HepG2 (cell line): ENCODE results near the gene GLCE. TPM values are rescaled to one million over a fixed set of nuclear protein-coding genes. Genes with fewer than 3 reads are reported as not detected.

ENCODE experiments used
- ATAC-seq: fragments of 200-7000 bp; cut with Tn5 transposase; 3 replicates; pipeline ENCODE4 v1.9.1; 2020; ENCODE audit warnings: mild to moderate bottlenecking, moderate library complexity
- BruUV-seq: library from RNA; stranded (reverse); fragments of 400-500 nt; replicated peaks from 2 replicates; lab custom pipeline; 2021; lab: Mats Ljungman, UMichigan
- CTCF ChIA-PET: fragments of 300-600 bp; formaldehyde crosslinking; extraction: SDS; loops from one replicate; lab custom pipeline; 2021; ENCODE audit warnings: low total read pairs, inconsistent platforms, low intra/inter-chr PET ratio; lab: Yijun Ruan, JAX
- POLR2A ChIA-PET: fragments of 350-600 bp; sonication (Branson Sonifier 250); formaldehyde crosslinking; loops from one replicate; lab custom pipeline; 2020; ENCODE audit warnings: antibody characterized with exemption, inconsistent platforms; lab: Yijun Ruan, JAX
- DNase-seq: peaks from one replicate; pipeline ENCODE4 v3.0.0-alpha.2; 2015; ENCODE audit warnings: low spot score
- FAIRE-seq: peaks from 3 replicates; lab custom pipeline; 2011; peaks lifted over from hg19 to GRCh38; lab: Jason Lieb, UNC
- H2AFZ ChIP-seq: one replicate; pipeline ENCODE4 v1.6.1; 2011; ENCODE audit warnings: low read length, inconsistent platforms
- H3K27ac ChIP-seq: fragments of 300-600 bp; 3 replicates; pipeline ENCODE4 v1.8.0; 2011; ENCODE audit warnings: mixed run types, mild to moderate bottlenecking, mixed read lengths, low read length, inconsistent platforms; ENCODE audit not compliant: insufficient read depth; ENCODE audit errors: extremely low read length
- H3K27me3 ChIP-seq, 2 experiments: fragments of 200-600 bp in 1 of 2; 2 replicates in 1 of 2; 3 replicates in 1 of 2; pipeline versions ENCODE4 v1.6.0 to v1.8.0; 2011; ENCODE audit warnings: low read length in 2 of 2, mild to moderate bottlenecking in 2 of 2, moderate library complexity in 2 of 2, inconsistent platforms in 1 of 2; ENCODE audit not compliant: insufficient read depth in 2 of 2, control insufficient read depth in 1 of 2
- H3K36me3 ChIP-seq, 2 experiments: fragments of 200-600 bp in 1 of 2; replicated peaks in 1 of 2; 2 replicates in 1 of 2; 3 replicates in 1 of 2; pipeline versions ENCODE4 v1.5.1 to v1.8.0; 2011; ENCODE audit warnings: low read length in 2 of 2, inconsistent platforms in 1 of 2; ENCODE audit not compliant: insufficient read depth in 2 of 2, control insufficient read depth in 1 of 2
- H3K4me1 ChIP-seq: 2 replicates; pipeline ENCODE4 v1.5.1; 2012; ENCODE audit warnings: low read length, inconsistent platforms; ENCODE audit not compliant: insufficient read depth
- H3K4me2 ChIP-seq: 2 replicates; pipeline ENCODE4 v1.6.0; 2011; ENCODE audit warnings: low read depth, low read length, inconsistent platforms
- H3K4me3 ChIP-seq, 3 experiments: fragments of 200-600 bp in 1 of 3; sonication (generic), shearing (Covaris generic) in 1 of 3; replicated peaks in 1 of 3; 2 replicates each; pipeline ENCODE4 v1.5.1; 2011 to 2016; ENCODE audit warnings: low read length in 3 of 3, inconsistent platforms in 2 of 3, low read depth in 2 of 3, mild to moderate bottlenecking in 2 of 3, control low read depth in 1 of 3, mixed read lengths in 1 of 3; ENCODE audit not compliant: insufficient read depth in 1 of 3
- H3K79me2 ChIP-seq: one replicate; pipeline ENCODE4 v1.6.1; 2011; ENCODE audit warnings: low read length, inconsistent platforms; ENCODE audit not compliant: insufficient read depth
- H3K9ac ChIP-seq: 2 replicates; pipeline ENCODE4 v1.6.0; 2011; ENCODE audit warnings: mild to moderate bottlenecking, low read depth, low read length, inconsistent platforms; ENCODE audit not compliant: insufficient read depth
- H3K9me3 ChIP-seq: 2 replicates; pipeline ENCODE4 v1.5.1; 2012; ENCODE audit warnings: mild to moderate bottlenecking, low read length
- H4K20me1 ChIP-seq: 2 replicates; pipeline ENCODE4 v1.6.0; 2011; ENCODE audit warnings: inconsistent platforms, mild to moderate bottlenecking, low read length, moderate library complexity; ENCODE audit not compliant: insufficient read depth
- JUN ChIP-seq: sonication (generic); formaldehyde crosslinking; IDR thresholded peaks from 2 replicates; pipeline ENCODE4 v1.4.0; 2020; ENCODE audit warnings: mild to moderate bottlenecking, missing genetic modification reagents
- MXD4 ChIP-seq: IDR thresholded peaks from 2 replicates; pipeline ENCODE4 v1.6.1; 2016; ENCODE audit warnings: mild to moderate bottlenecking, missing biosample characterization, missing genetic modification reagents
- NAIF1 ChIP-seq: sonication (generic); formaldehyde crosslinking; IDR thresholded peaks from 2 replicates; pipeline ENCODE4 v1.5.0; 2020; ENCODE audit warnings: mild to moderate bottlenecking, missing genetic modification reagents, borderline replicate concordance
- SMYD3 ChIP-seq: sonication (generic); formaldehyde crosslinking; IDR thresholded peaks from 2 replicates; pipeline ENCODE4 v1.8.1; 2023; ENCODE audit warnings: mild to moderate bottlenecking, missing genetic modification reagents
- TMF1 ChIP-seq: sonication (generic); formaldehyde crosslinking; IDR thresholded peaks from 2 replicates; pipeline ENCODE4 v1.8.1; 2022; ENCODE audit warnings: low read depth, missing genetic modification reagents
- ZFP1 ChIP-seq: IDR thresholded peaks from 2 replicates; pipeline ENCODE4 v1.6.1; 2016
- ZFP82 ChIP-seq: sonication (generic); formaldehyde crosslinking; IDR thresholded peaks from 2 replicates; pipeline ENCODE4 v1.5.1; 2020; ENCODE audit warnings: mild to moderate bottlenecking, missing genetic modification reagents, borderline replicate concordance
- ZNF24 ChIP-seq: fragments of 450-650 bp; IDR thresholded peaks from 2 replicates; pipeline ENCODE4 v1.6.1; 2017; ENCODE audit warnings: antibody characterized with exemption, mild to moderate bottlenecking
- ZNF547 ChIP-seq: sonication (generic); formaldehyde crosslinking; IDR thresholded peaks from 2 replicates; pipeline ENCODE4 v1.5.1; 2020; ENCODE audit warnings: mild to moderate bottlenecking, missing genetic modification reagents
- WGBS: methylation state at CpG from one replicate; pipeline ENCODE4 v1.1.6; 2017; ENCODE audit warnings: low lambda C conversion rate; 5-methylcytosine and 5-hydroxymethylcytosine counted together
- in situ Hi-C: cut with HindIII; loops from 2 replicates; pipeline ENCODE4 v1.10.0; 2017; ENCODE audit warnings: low pct_unique_long_range_greater_than_20kb; ENCODE audit not compliant: extremely low pct_ligation_motif_present
- intact Hi-C: fragments of 100-400 bp; cut with micrococcal nuclease; formaldehyde crosslinking; loops from one replicate; pipeline ENCODE4 v1.10.0; 2022; ENCODE audit not compliant: unreplicated experiment
- polyA plus RNA-seq, 8 experiments: library from polyadenylated mRNA; depleted of rRNA in 3 of 8; stranded (reverse) in 7 of 8; unstranded in 1 of 8; fragments of >200 nt; fragmentation: Illumina TruSeq in 4 of 8; extraction: Trizol in 4 of 8; gene quantifications; 2 replicates each; pipeline versions ENCODE4 v1.2.1 to v1.2.3, GENCODE V29; 2011 to 2016; ENCODE audit warnings: low read depth in 4 of 8, missing spikeins in 1 of 8, mixed read lengths in 1 of 8; ENCODE audit not compliant: insufficient read depth in 1 of 8
- total RNA-seq, 5 experiments: library from RNA; depleted of rRNA; stranded (reverse); fragments of >200 nt; fragmentation: Illumina TruSeq; extraction: Trizol; gene quantifications; 2 replicates each; pipeline ENCODE4 v1.2.3, GENCODE V29; 2016; ENCODE audit warnings: low read depth in 1 of 5
- TF ChIP-seq, protein P1 (sequence below): sonication (generic); formaldehyde crosslinking; IDR thresholded peaks from 2 replicates; pipeline ENCODE4 v1.5.0; 2020; ENCODE audit warnings: missing genetic modification reagents, mild to moderate bottlenecking, borderline replicate concordance
- TF ChIP-seq, protein P2 (sequence below): sonication (generic); formaldehyde crosslinking; IDR thresholded peaks from 2 replicates; pipeline ENCODE4 v1.4.0; 2020; ENCODE audit warnings: missing genetic modification reagents, mild to moderate bottlenecking, borderline replicate concordance

The GLCE gene
- total and polyA plus RNA-seq, 2 of the 13 experiments (the other 11 are each of a cell fraction or from before 2014, with no cell fraction given), result 12.9 to 23.4 TPM

DNA sequence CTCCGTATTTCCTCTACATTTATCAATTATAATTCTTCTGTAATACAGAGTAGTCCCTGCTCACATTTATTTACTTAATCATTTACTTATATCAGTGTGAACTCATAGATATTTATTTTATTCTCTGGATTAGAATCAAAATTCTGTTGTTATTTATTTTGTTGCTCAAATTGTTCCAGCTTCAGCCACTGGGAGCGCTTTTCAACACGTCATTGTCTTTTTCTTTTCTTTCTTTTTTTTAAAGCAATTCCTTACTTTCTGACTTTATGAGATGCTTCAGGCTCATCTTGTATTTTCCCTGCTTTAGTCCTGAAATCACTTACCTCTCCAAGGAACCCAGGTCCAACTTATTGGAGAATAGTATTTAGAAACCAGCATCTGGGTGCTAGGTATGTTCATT is 53.4 kb downstream of the GLCE start:
- Histone ChIP-seq H3K27ac (no peak overlapping the region), H3K27me3 (no peaks in the 10 kb centered on the region), H4K20me1 (no peaks in the 10 kb centered on the region), H3K9me3 (no peaks in the 10 kb centered on the region), H3K4me1 (no peaks in the 10 kb centered on the region), H3K4me3 (no peak overlapping the region), H3K9ac (no peak overlapping the region), H3K36me3 (no peaks in the 10 kb centered on the region), H2AFZ (no peak overlapping the region), H3K79me2 (no peaks in the 10 kb centered on the region), H3K4me2 (no peak overlapping the region)
- DNase-seq (no peak), FAIRE-seq (no peak), ATAC-seq (no peak)
- BruUV-seq, result no TSS peak
- 94% methylated on average over 3 of the region's 3 CpGs for WGBS
- ChIA-PET CTCF (no interaction called here), POLR2A (no interaction called here)
- intact Hi-C loops (no loop called here), in situ Hi-C loops (no loop called here)
- no peak for TF ChIP-seq ZFP1 (CRISPR knock-in tag)
- TF ChIP-seq, protein P1, sequence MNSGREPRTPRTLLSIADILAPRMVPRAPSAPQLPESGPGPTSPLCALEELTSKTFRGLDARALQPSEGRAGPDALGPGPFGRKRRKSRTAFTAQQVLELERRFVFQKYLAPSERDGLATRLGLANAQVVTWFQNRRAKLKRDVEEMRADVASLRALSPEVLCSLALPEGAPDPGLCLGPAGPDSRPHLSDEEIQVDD (CRISPR knock-in tag), result no peak
- no peak for TF ChIP-seq JUN (CRISPR knock-in tag)
- TF ChIP-seq TMF1 (CRISPR knock-in tag), result no peak
- TF ChIP-seq SMYD3 (CRISPR knock-in tag), result no peak
- no peak for TF ChIP-seq ZFP82 (CRISPR knock-in tag)
- TF ChIP-seq, protein P2, sequence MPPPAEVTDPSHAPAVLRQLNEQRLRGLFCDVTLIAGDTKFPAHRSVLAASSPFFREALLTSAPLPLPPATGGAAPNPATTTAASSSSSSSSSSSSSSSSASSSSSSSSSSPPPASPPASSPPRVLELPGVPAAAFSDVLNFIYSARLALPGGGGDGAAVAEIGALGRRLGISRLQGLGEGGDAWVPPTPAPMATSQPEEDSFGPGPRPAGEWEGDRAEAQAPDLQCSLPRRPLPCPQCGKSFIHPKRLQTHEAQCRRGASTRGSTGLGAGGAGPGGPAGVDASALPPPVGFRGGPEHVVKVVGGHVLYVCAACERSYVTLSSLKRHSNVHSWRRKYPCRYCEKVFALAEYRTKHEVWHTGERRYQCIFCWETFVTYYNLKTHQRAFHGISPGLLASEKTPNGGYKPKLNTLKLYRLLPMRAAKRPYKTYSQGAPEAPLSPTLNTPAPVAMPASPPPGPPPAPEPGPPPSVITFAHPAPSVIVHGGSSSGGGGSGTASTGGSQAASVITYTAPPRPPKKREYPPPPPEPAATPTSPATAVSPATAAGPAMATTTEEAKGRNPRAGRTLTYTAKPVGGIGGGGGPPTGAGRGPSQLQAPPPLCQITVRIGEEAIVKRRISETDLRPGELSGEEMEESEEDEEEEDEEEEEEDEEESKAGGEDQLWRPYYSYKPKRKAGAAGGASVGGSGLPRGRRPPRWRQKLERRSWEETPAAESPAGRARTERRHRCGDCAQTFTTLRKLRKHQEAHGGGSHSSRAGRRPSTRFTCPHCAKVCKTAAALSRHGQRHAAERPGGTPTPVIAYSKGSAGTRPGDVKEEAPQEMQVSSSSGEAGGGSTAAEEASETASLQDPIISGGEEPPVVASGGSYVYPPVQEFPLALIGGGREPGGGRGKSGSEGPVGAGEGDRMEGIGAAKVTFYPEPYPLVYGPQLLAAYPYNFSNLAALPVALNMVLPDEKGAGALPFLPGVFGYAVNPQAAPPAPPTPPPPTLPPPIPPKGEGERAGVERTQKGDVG (CRISPR knock-in tag), result no peak
- no peak for TF ChIP-seq NAIF1 (CRISPR knock-in tag)
- TF ChIP-seq ZNF547 (CRISPR knock-in tag), result no peak
- TF ChIP-seq ZNF24, result no peak
- TF ChIP-seq MXD4 (CRISPR knock-in tag), result no peak
